ENCODE data around the gene KLHL14.

GRCh38 chr18:32749809-32750208 lies 23.0 kb downstream of the KLHL14 start:
- no peak for TF ChIP-seq SIN3A (IDR thresholded peaks at IDR 0.05; ENCODE audit: borderline replicate concordance, insufficient read depth, low read length)
- TF ChIP-seq, protein P1, sequence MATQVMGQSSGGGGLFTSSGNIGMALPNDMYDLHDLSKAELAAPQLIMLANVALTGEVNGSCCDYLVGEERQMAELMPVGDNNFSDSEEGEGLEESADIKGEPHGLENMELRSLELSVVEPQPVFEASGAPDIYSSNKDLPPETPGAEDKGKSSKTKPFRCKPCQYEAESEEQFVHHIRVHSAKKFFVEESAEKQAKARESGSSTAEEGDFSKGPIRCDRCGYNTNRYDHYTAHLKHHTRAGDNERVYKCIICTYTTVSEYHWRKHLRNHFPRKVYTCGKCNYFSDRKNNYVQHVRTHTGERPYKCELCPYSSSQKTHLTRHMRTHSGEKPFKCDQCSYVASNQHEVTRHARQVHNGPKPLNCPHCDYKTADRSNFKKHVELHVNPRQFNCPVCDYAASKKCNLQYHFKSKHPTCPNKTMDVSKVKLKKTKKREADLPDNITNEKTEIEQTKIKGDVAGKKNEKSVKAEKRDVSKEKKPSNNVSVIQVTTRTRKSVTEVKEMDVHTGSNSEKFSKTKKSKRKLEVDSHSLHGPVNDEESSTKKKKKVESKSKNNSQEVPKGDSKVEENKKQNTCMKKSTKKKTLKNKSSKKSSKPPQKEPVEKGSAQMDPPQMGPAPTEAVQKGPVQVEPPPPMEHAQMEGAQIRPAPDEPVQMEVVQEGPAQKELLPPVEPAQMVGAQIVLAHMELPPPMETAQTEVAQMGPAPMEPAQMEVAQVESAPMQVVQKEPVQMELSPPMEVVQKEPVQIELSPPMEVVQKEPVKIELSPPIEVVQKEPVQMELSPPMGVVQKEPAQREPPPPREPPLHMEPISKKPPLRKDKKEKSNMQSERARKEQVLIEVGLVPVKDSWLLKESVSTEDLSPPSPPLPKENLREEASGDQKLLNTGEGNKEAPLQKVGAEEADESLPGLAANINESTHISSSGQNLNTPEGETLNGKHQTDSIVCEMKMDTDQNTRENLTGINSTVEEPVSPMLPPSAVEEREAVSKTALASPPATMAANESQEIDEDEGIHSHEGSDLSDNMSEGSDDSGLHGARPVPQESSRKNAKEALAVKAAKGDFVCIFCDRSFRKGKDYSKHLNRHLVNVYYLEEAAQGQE (IDR thresholded peaks at IDR 0.05; ENCODE audit: insufficient read depth in 1 of 2, low read depth in 2 of 2, low read length in 2 of 2), result no peak

Data from PFSK-1 (cell line).